ENCODE data around the gene CDO1. TPM values are rescaled to one million over a fixed set of nuclear protein-coding genes. Genes with fewer than 3 reads are reported as not detected.
A peak's percentile ranks its signal among the peaks of the same experiment; 100 is the strongest.
"Not testable (repeated sequence)": the region's sequence is repeated elsewhere in the genome, so short reads cannot be mapped to it uniquely, and the experiment has no call there.

Gene CDO1
- total RNA-seq, 2 donors from 2014 or later, result 20.0 to 29.8 TPM

GRCh38 chr5:115835481-115835880 is 19.0 kb upstream of the CDO1 start:
- intact Hi-C loops (cut with DNase I), result loop anchor here (10.0 kb wide), 1 partner anchor 521 kb away; no protein-coding TSS in a partner anchor
- TF ChIP-seq POLR2A (IDR thresholded peaks at IDR 0.05) (no peak), POLR2AphosphoS5 (IDR thresholded peaks at IDR 0.05) (no peak)
- H3K4me3 ChIP-seq, result no peak overlapping the region
- no peaks in the 10 kb centered on the region for H3K36me3 ChIP-seq
- DNase-seq (ENCODE audit: low spot score), result no peak
- H3K9me3 ChIP-seq, result no peaks in the 10 kb centered on the region
- no peaks in the 10 kb centered on the region for H3K27me3 ChIP-seq (replicated peaks; ENCODE audit: insufficient read depth)
- 95% methylated on average over 4 of the region's 4 CpGs for WGBS
- H3K4me1 ChIP-seq (replicated peaks), result no peaks in the 10 kb centered on the region
- no peak overlapping the region for H3K27ac ChIP-seq

- H3K4me1 ChIP-seq (replicated peaks), result no peaks in the 10 kb centered on the region
- no peaks in the 10 kb centered on the region for H3K9me3 ChIP-seq
- H3K27ac ChIP-seq, result no peak overlapping the region
- TF ChIP-seq POLR2A (IDR thresholded peaks at IDR 0.05) (no peak), CTCF (IDR thresholded peaks at IDR 0.05) (peak in 3 of 4 experiments; percentile 51 to 62 (median 57)), POLR2AphosphoS5 (IDR thresholded peaks at IDR 0.05) (peak; percentile 25)
- no peak for DNase-seq (ENCODE audit: low spot score)
- intact Hi-C loops (cut with DNase I), result loop anchor here (10.0 kb wide), 1 partner anchor 516 kb away; no protein-coding TSS in a partner anchor
- no peaks in the 10 kb centered on the region for H3K36me3 ChIP-seq
- 21% methylated on average over 2 of the region's 2 CpGs for WGBS
- H3K4me3 ChIP-seq, result no peak overlapping the region
- H3K27me3 ChIP-seq (replicated peaks; ENCODE audit: insufficient read depth), result no peaks in the 10 kb centered on the region
Observed at GRCh38 chr5:115831163-115831768, 14.8 kb upstream of the CDO1 start.

GRCh38 chr5:115829913-115830312 is 13.5 kb upstream of the CDO1 start:
- TF ChIP-seq POLR2AphosphoS5 (IDR thresholded peaks at IDR 0.05) (no peak), CTCF (IDR thresholded peaks at IDR 0.05) (no peak), POLR2A (IDR thresholded peaks at IDR 0.05) (no peak)
- H3K27me3 ChIP-seq (replicated peaks; ENCODE audit: insufficient read depth), result no peaks in the 10 kb centered on the region
- intact Hi-C loops (cut with DNase I), result loop anchor here (10.0 kb wide), 1 partner anchor 515 kb away; no protein-coding TSS in a partner anchor
- H3K27ac ChIP-seq, result no peak overlapping the region
- H3K36me3 ChIP-seq, result no peaks in the 10 kb centered on the region
- H3K4me3 ChIP-seq, result no peak overlapping the region
- DNase-seq (ENCODE audit: low spot score), result no peak
- WGBS, result 84% methylated on average over 5 of the region's 5 CpGs
- no peaks in the 10 kb centered on the region for H3K9me3 ChIP-seq
- no peaks in the 10 kb centered on the region for H3K4me1 ChIP-seq (replicated peaks)

- H3K4me3 ChIP-seq, result no peak overlapping the region
- H3K9me3 ChIP-seq, result no peaks in the 10 kb centered on the region
- no peak overlapping the region for H3K27ac ChIP-seq
- TF ChIP-seq POLR2AphosphoS5 (IDR thresholded peaks at IDR 0.05), result no peak
- TF ChIP-seq POLR2A (IDR thresholded peaks at IDR 0.05), result no peak
- no peak for TF ChIP-seq CTCF (IDR thresholded peaks at IDR 0.05)
- no peak for DNase-seq (ENCODE audit: low spot score)
- intact Hi-C loops (cut with DNase I), result no loop called here
- no peaks in the 10 kb centered on the region for H3K36me3 ChIP-seq
- WGBS, result 98% methylated on average over 4 of the region's 4 CpGs
- H3K27me3 ChIP-seq (replicated peaks; ENCODE audit: insufficient read depth), result no peaks in the 10 kb centered on the region
- no peaks in the 10 kb centered on the region for H3K4me1 ChIP-seq (replicated peaks)
Observed at GRCh38 chr5:115825948-115826347, 9.5 kb upstream of the CDO1 start.

GRCh38 chr5:115824983-115825382 is 8.5 kb upstream of the CDO1 start:
- H3K27ac ChIP-seq; H3K27me3 ChIP-seq (replicated peaks; ENCODE audit: insufficient read depth); H3K9me3 ChIP-seq; DNase-seq (ENCODE audit: low spot score); H3K36me3 ChIP-seq; H3K4me3 ChIP-seq; H3K4me1 ChIP-seq (replicated peaks); intact Hi-C loops (cut with DNase I): not testable (repeated sequence)
- WGBS, result 95% methylated on average over 1 of the region's 1 CpG

GRCh38 chr5:115820846-115821245 is 4.4 kb upstream of the CDO1 start:
- no peaks in the 10 kb centered on the region for H3K36me3 ChIP-seq
- DNase-seq (ENCODE audit: low spot score), result no peak
- 85% methylated on average over 1 of the region's 1 CpG for WGBS
- no peaks in the 10 kb centered on the region for H3K4me1 ChIP-seq (replicated peaks)
- H3K4me3 ChIP-seq, result no peak overlapping the region
- H3K27me3 ChIP-seq (replicated peaks; ENCODE audit: insufficient read depth), result no peaks in the 10 kb centered on the region
- no peaks in the 10 kb centered on the region for H3K9me3 ChIP-seq
- intact Hi-C loops (cut with DNase I), result no loop called here
- TF ChIP-seq POLR2A (IDR thresholded peaks at IDR 0.05) (no peak), CTCF (IDR thresholded peaks at IDR 0.05) (no peak)
- no peak overlapping the region for H3K27ac ChIP-seq
